HG03175 (cell line): Measurements from ENCODE around the gene LTC4S.
"Not testable (repeated sequence)": the region's sequence is repeated elsewhere in the genome, so short reads cannot be mapped to it uniquely, and the experiment has no call there.

Source experiments
- ATAC-seq: cut with Tn5 transposase; IDR thresholded peaks from one replicate; pipeline ENCODE4 v1.9.1; 2021; ENCODE audit warnings: mild to moderate bottlenecking, moderate library complexity; ENCODE audit not compliant: unreplicated experiment

LTC4S gene

GRCh38 chr5:179769271-179769670 lies 24.5 kb upstream of the LTC4S start:
- no peak for ATAC-seq

GRCh38 chr5:179769796-179770195 lies 24.0 kb upstream of the LTC4S start:
- ATAC-seq = no peak

DNA sequence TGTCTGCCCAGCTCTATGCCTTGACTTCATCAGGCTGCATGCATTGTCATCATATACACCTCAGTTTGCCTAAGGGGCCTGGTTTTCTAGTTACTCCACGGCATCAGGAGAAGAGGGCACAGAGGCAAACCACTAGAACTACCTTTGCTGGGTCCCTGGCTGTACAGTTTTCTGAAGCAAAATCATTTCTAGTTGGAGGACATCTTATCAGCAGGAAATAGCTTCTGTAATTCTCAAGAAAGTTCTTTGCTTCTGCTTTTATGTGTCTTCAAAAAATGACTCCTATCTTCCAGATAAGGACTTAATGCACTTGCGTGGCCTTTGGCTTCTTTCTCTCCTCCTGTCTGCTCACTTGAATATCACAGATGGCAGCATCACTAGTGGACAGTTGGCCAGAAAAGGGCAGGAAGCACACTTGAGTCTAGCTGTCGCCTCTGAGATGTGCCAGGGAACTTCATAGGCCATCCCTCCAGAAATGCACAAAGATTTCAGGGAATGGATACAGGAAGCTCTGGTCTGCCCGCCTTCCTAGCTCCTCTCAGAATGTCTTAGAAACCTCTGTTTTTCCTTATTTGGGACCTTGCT lies 22.4 kb upstream of the LTC4S start:
- no peak for ATAC-seq

- ATAC-seq = no peak
These were observed 21.4 kb upstream of the LTC4S start for GRCh38 chr5:179772351-179772750.

DNA sequence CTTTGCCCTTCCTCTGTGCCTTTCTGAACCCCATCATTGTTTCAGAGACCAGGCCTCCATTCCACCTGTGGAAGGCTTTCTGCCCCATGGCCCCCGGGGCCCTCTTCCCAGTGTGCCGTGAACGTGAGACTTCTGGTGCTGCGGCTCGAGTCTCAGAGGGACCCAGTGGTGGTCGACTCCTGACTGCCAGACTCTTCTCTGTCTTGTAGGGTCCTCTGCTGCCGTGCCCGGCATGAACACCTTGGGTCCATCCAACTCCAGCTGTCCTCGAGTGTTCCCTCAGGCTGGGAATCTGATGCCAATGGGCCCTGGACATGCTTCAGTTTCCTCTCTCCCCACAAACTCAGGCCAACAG lies 20.1 kb upstream of the LTC4S start:
- ATAC-seq = no peak

- no peak for ATAC-seq
These were observed 19.3 kb upstream of the LTC4S start for GRCh38 chr5:179774442-179774841.

DNA sequence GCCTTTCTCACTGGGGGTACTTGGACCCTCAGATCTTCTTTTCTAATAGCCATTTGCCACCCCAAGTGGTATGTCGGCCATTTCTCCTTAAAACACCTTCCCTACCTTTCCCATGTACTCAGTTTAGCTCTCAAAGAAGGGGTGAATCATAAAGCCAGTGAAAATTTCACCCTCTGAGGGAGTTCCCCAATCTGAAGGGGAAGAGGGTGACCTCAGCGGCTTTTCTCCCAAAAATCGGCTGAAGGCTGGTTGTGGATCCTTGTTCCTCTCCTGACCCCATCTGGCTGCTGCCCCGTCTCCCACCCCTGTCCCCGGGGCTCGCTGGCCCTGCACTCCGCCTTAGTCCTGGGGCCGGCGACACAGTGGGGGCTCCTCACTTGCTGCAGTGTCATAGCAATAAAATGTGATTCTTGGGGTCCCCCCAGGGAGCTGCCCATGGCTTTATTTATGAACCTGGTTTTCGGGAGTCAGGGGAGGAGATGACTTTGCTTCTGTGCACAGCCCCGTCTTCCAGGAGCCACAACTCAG lies 17.3 kb upstream of the LTC4S start:
- no peak for ATAC-seq

GRCh38 chr5:179777456-179777855 lies 16.3 kb upstream of the LTC4S start:
- no peak for ATAC-seq

DNA sequence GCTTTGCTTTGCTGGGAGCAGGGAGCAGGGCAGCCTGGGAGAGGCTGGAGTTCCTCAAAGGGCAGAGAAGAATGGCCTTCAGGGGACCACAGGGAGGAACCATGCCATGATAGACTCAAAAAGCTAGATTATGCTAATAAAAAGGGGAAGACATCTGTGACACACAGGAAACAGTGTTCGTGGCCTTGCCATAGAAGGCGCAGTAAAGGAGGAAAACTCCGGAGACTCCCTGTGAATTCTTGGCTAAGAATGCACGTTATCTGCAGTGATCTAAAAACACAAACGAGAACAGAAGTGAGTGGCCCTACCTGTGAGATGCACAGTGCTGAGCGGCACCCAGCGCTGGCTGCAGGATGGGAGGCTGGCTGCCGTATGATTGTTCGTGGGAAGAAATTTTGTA lies 15.9 kb upstream of the LTC4S start:
- ATAC-seq = no peak

GRCh38 chr5:179778591-179778990 lies 15.2 kb upstream of the LTC4S start:
- ATAC-seq = no peak

GRCh38 chr5:179779826-179780225 lies 14.0 kb upstream of the LTC4S start:
- no peak for ATAC-seq

- no peak for ATAC-seq
These were observed 13.4 kb upstream of the LTC4S start for GRCh38 chr5:179780362-179780761.

- ATAC-seq = no peak
These were observed 11.9 kb upstream of the LTC4S start for GRCh38 chr5:179781846-179782245.

- no peak for ATAC-seq
These were observed 10.7 kb upstream of the LTC4S start for GRCh38 chr5:179783128-179783527.

GRCh38 chr5:179786861-179787260 lies 6.9 kb upstream of the LTC4S start:
- ATAC-seq = no peak

DNA sequence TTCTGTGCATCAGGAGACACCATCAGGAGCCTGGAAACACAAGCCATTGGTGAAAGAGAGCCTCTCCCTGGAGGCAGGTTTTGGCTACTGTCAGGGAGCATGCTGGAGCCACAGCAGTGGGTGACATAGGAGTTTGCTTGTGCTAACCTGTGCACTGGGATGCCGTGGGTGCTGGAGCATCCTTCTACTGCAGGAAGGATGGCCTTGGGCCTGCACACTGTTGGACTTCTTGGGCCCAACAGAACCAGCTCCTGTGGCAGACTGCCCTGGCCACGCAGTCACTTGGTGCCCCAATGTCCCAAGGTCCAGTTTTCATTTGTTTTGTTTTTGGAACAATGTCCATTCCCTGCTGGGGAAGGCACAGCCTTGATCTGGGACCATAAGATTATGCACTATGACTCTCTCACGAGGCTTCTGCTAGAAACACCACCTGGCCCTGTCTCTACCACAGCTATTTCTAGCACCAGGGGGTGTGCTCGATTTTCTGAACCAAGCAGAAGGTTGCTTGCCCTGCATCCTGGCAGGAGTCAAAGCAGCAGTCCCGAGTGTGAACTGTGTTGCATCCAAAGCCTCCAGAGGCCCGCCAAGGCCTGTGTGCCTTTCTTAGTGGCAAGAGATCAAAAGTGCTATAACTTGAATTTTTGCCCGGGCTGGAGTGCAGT lies 5.5 kb upstream of the LTC4S start:
- no peak for ATAC-seq

DNA sequence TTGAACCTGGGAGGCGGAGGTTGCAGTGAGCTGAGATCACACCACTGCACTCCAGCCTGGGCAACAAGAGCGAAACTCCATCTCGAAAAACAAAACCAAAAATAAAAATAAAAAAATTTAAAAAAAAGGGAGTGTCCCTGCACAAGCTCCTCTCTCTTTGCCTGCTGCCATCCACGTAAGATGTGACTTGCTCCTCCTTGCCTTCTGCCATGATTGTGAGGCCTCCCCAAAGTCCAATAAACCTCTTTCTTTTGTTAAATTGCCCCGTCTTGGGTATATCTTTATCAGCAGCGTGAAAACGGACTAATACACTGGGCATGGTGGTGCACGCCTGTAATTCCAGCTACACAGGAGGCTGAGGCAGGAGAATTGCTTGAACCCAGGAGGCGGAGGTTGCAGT lies 4.5 kb upstream of the LTC4S start:
- not testable (repeated sequence) for ATAC-seq

- no peak for ATAC-seq
These were observed 1.7 kb upstream of the LTC4S start for GRCh38 chr5:179791881-179792611.

DNA sequence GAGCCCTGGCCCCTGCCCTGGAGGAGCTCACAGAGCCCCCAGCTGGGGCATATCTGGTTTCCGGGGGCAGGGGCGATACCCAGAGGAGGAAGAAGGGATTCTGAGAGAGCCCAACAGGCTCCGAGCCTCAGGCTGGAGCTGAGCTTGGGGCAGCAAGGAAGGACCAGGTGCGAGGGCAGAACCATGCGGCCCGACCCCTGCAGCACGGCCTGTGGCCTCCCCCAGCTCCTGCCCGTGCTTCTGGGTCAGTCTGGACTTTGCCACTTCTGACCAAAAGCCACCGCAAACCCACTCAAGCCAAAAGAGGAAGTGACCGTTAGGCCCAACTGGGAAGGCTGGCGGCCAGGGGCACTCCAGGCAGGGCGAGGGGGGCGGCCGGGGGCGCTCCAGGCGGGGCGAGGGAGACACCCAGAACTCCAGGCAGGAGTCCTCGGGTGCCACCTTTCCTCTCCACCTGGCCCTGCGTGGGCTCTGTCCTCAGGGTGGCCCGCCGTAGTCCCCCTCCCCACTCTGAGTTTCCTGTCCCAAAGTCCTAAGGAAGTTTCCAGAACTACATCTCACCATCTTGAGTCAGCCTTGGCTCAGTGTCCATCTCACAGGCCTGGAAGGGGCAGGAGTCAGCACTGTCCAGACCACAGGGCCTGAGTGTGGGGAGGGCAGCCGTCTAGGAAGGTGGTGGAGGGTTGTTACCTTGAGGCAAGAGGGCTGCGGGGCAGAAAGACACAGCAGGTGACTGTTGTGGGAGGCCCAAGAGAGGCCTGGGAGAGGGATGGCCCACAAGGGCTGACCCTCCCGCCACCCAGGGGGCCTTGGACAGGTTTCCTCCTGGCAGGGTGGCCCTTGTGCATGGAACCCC lies 946 bp upstream of the LTC4S start:
- no peak for ATAC-seq

DNA sequence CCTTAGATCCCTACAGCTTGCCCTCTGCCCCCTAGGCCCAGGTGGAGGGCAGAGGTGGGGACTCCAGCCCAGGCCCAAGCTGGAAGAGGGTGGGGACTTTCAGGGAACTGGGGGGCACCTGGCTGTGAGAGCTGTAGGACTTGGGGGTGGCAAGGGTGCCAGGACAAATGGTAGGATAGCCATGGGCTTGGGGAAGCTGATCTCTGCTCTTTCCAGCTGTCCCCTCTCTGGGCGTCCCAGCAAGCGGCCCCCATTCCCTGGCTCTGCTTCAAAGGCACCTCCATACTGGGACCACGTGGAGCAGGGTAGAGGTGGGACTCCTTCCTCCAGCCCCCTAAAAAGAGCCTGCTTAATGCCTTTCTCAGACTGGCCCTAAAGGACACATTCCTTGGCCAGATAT lies 385 bp downstream of the LTC4S start:
- ATAC-seq = no peak

- ATAC-seq = no peak
These were observed 789 bp downstream of the LTC4S start for GRCh38 chr5:179794575-179794974.
